ENCODE data around the gene MAB21L1.

GRCh38 chr13:35480346-35480745, 3.9 kb upstream of the MAB21L1 start:
- TF ChIP-seq CTCF (IDR thresholded peaks at IDR 0.05) (no peak), POLR2A (IDR thresholded peaks at IDR 0.05) (no peak)
